Hepatocyte (in vitro differentiated cells): ENCODE measurements around the gene PEAK1. TPM values are rescaled to one million over a fixed set of nuclear protein-coding genes. Genes with fewer than 3 reads are reported as not detected.

Source experiments
- DNase-seq: peaks from one replicate; pipeline ENCODE4 v3.0.0-alpha.2; 2016; ENCODE audit warnings: low spot score
- H2AFZ ChIP-seq: fragments of 200-600 bp; sonication (generic); 2 replicates; pipeline ENCODE4 v1.6.0; 2016; ENCODE audit warnings: antibody characterized with exemption, mild to moderate bottlenecking
- H3K27ac ChIP-seq: fragments of 200-600 bp; sonication (generic); 2 replicates; pipeline ENCODE4 v1.5.1; 2016; ENCODE audit warnings: mild to moderate bottlenecking
- H3K27me3 ChIP-seq: fragments of 200-600 bp; sonication (generic); 2 replicates; pipeline ENCODE4 v1.6.1; 2016
- H3K36me3 ChIP-seq: fragments of 200-600 bp; sonication (generic); replicated peaks from 2 replicates; pipeline ENCODE4 v1.5.1; 2016; ENCODE audit warnings: low read depth; ENCODE audit not compliant: insufficient read depth
- H3K4me1 ChIP-seq: fragments of 200-600 bp; sonication (generic); 2 replicates; pipeline ENCODE4 v1.5.1; 2016; ENCODE audit warnings: mild to moderate bottlenecking, moderate library complexity; ENCODE audit not compliant: insufficient read depth
- H3K4me2 ChIP-seq: fragments of 200-600 bp; sonication (generic); 2 replicates; pipeline ENCODE4 v1.6.0; 2016
- H3K4me3 ChIP-seq: fragments of 200-600 bp; sonication (generic); 2 replicates; pipeline ENCODE4 v1.5.1; 2016; ENCODE audit warnings: mild to moderate bottlenecking
- H3K79me2 ChIP-seq: fragments of 200-600 bp; sonication (generic); 2 replicates; pipeline ENCODE4 v1.6.0; 2017; ENCODE audit warnings: mild to moderate bottlenecking
- H3K9me2 ChIP-seq: fragments of 200-600 bp; sonication (generic); replicated peaks from 2 replicates; pipeline ENCODE4 v1.6.0; 2017; ENCODE audit warnings: mild to moderate bottlenecking; ENCODE audit not compliant: insufficient read depth
- H3K9me3 ChIP-seq: fragments of 200-600 bp; sonication (generic); 2 replicates; pipeline ENCODE4 v1.5.1; 2016; ENCODE audit warnings: low read depth, mild to moderate bottlenecking
- H4K20me1 ChIP-seq: fragments of 200-600 bp; sonication (generic); 2 replicates; pipeline ENCODE4 v1.6.0; 2016; ENCODE audit warnings: mild to moderate bottlenecking; ENCODE audit not compliant: insufficient read depth, poor library complexity, severe bottlenecking
- EZH2 ChIP-seq: fragments of 200-600 bp; sonication (generic); IDR thresholded peaks from 2 replicates; pipeline ENCODE4 v1.6.1; 2016; ENCODE audit warnings: antibody characterized with exemption, mild to moderate bottlenecking, borderline replicate concordance
- EZH2phosphoT487 ChIP-seq: fragments of 200-600 bp; sonication (generic); IDR thresholded peaks from one replicate; pipeline ENCODE4 v1.6.1; 2018; ENCODE audit warnings: antibody characterized with exemption, mild to moderate bottlenecking, low read depth, moderate library complexity; ENCODE audit not compliant: unreplicated experiment, severe bottlenecking
- WGBS: methylation state at CpG from one replicate; pipeline ENCODE4 v1.1.6; 2016; ENCODE audit warnings: low lambda C conversion rate; ENCODE audit errors: missing lambda C conversion rate; 5-methylcytosine and 5-hydroxymethylcytosine counted together
- polyA plus RNA-seq: library from polyadenylated mRNA; unstranded; fragments of >200 nt; fragmentation: Nextera tagmentation; extraction: Ambion mirVana; gene quantifications from 2 replicates; pipeline ENCODE4 v1.2.1, GENCODE V29; 2016
- total RNA-seq: library from RNA; depleted of rRNA; stranded (reverse); fragments of >200 nt; gene quantifications from 2 replicates; pipeline ENCODE4 v1.2.3, GENCODE V29; 2014
- TF ChIP-seq, protein P1 (sequence below): fragments of 200-600 bp; sonication (generic); IDR thresholded peaks from 2 replicates; pipeline ENCODE4 v1.5.1; 2016; ENCODE audit warnings: antibody characterized with exemption, mild to moderate bottlenecking; ENCODE audit not compliant: poor library complexity

Gene PEAK1
- total and polyA plus RNA-seq, 2 experiments from 2014 or later = 8.1 to 27.1 TPM

DNA sequence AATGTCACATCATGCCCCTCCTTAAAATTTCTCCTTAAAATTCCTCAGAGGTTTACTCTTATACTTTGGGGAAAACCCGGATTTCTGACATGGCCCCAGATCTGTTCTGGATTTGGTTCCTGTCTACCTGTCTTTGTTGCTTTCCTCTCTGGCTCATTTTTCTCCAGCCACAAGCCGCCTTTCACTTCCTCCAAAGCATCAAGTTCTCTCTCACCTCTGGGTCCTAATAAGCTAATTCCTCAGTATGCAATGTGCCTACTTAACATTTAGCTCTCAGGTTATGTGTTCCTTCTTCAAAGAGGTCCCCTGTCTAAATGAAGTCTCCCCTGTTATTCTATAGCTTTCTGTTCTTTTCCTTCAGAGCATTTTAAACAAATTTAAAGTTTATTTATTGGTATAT lies 16.9 kb upstream of the PEAK1 start:
- Histone ChIP-seq H3K4me1 (no peaks in the 10 kb centered on the region), H3K36me3 (no peaks in the 10 kb centered on the region), H3K4me2 (no peak overlapping the region), H3K27ac (no peak overlapping the region), H3K9me3 (no peaks in the 10 kb centered on the region), H2AFZ (no peak overlapping the region), H3K79me2 (peaks cover 95% of the 10 kb centered on the region), H3K27me3 (no peaks in the 10 kb centered on the region), H3K9me2 (no peaks in the 10 kb centered on the region), H3K4me3 (no peak overlapping the region), H4K20me1 (peaks cover 26% of the 10 kb centered on the region)
- TF ChIP-seq EZH2phosphoT487 (no peak), EZH2 (no peak)
- TF ChIP-seq, protein P1, sequence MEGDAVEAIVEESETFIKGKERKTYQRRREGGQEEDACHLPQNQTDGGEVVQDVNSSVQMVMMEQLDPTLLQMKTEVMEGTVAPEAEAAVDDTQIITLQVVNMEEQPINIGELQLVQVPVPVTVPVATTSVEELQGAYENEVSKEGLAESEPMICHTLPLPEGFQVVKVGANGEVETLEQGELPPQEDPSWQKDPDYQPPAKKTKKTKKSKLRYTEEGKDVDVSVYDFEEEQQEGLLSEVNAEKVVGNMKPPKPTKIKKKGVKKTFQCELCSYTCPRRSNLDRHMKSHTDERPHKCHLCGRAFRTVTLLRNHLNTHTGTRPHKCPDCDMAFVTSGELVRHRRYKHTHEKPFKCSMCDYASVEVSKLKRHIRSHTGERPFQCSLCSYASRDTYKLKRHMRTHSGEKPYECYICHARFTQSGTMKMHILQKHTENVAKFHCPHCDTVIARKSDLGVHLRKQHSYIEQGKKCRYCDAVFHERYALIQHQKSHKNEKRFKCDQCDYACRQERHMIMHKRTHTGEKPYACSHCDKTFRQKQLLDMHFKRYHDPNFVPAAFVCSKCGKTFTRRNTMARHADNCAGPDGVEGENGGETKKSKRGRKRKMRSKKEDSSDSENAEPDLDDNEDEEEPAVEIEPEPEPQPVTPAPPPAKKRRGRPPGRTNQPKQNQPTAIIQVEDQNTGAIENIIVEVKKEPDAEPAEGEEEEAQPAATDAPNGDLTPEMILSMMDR = no peak
- 98% methylated on average over 2 of the region's 2 CpGs for WGBS
- DNase-seq = no peak

DNA sequence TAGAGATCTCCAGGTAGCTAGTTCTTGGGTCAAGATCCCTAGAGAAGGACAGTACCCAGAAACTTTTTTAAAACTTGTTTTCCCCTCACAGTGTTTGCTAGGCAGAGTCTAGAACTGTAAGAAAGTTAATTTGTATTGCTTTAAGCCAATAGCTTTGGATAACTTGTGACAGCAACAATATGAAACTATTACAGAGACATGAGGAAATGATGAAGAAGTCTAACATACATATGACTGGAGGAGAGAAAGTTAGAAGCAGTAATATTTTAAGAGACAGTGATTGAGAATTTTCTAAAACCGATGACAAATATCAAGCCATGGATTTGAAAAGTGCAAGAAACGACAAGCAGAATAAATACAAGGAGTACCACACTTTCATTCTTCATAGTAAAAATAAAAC lies 10.7 kb upstream of the PEAK1 start:
- Histone ChIP-seq H2AFZ (no peak overlapping the region), H3K79me2 (peaks cover 96% of the 10 kb centered on the region), H3K36me3 (no peaks in the 10 kb centered on the region), H3K9me3 (no peaks in the 10 kb centered on the region), H3K4me3 (no peak overlapping the region), H3K27ac (no peak overlapping the region), H4K20me1 (peaks cover 22% of the 10 kb centered on the region), H3K27me3 (no peaks in the 10 kb centered on the region), H3K4me2 (no peak overlapping the region), H3K9me2 (no peaks in the 10 kb centered on the region), H3K4me1 (no peaks in the 10 kb centered on the region)
- 98% methylated on average over 2 of the region's 2 CpGs for WGBS
- TF ChIP-seq, protein P1 = no peak
- no peak for TF ChIP-seq EZH2phosphoT487
- TF ChIP-seq EZH2 = no peak
- no peak for DNase-seq

DNA sequence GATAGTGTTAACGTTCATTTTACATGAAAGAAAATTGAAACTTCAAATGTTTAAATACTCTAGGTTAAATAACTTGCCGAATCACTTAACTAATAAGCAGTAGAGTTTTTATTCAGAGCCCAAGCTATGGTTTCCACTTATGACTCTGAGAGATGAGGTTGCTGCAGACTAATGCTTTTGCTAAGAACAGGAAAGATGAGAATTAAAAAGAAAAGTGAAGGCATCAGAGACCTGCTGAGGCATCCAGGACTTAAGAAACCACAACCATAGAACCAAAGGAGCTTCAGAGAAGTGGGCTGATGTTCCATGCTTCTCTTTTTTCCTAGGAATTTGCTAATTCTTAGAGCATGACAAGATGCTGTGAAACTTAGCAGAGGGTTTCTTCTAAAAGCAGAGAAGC lies 10.3 kb upstream of the PEAK1 start:
- H3K4me3 ChIP-seq = no peak overlapping the region
- no peak overlapping the region for H2AFZ ChIP-seq
- TF ChIP-seq EZH2 = no peak
- TF ChIP-seq, protein P1 = no peak
- no peak for TF ChIP-seq EZH2phosphoT487
- H3K4me1 ChIP-seq = no peaks in the 10 kb centered on the region
- no peaks in the 10 kb centered on the region for H3K36me3 ChIP-seq
- peaks cover 22% of the 10 kb centered on the region for H4K20me1 ChIP-seq
- peaks cover 96% of the 10 kb centered on the region for H3K79me2 ChIP-seq
- H3K27ac ChIP-seq = no peak overlapping the region
- H3K4me2 ChIP-seq = no peak overlapping the region
- WGBS = 93% methylated on average over 2 of the region's 2 CpGs
- DNase-seq = no peak
- no peaks in the 10 kb centered on the region for H3K9me2 ChIP-seq
- H3K27me3 ChIP-seq = no peaks in the 10 kb centered on the region
- no peaks in the 10 kb centered on the region for H3K9me3 ChIP-seq

DNA sequence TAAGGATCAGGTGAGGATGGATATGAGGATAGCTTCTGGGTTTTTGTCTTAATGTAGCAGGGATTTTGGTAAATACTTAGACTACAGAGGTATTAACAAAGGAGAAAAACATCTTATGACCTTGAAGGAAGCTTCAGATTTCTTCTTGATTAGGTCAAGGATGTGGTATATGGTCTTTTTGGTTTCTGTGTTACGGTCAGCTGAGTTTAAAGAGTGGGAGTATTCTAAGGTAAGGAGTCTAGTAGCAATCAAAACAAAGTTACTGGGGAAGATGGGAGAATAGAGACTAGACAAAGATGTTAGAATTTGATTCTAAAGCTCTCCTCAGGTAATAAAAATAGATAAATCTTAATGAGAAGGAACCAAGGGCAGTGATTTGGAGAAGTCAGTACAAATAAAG lies 7.0 kb upstream of the PEAK1 start:
- Histone ChIP-seq H3K4me3 (no peak overlapping the region), H3K9me3 (no peaks in the 10 kb centered on the region), H3K27me3 (no peaks in the 10 kb centered on the region), H3K27ac (no peak overlapping the region), H3K36me3 (no peaks in the 10 kb centered on the region), H3K4me1 (no peaks in the 10 kb centered on the region), H3K4me2 (no peak overlapping the region), H4K20me1 (peaks cover 35% of the 10 kb centered on the region), H3K9me2 (no peaks in the 10 kb centered on the region), H3K79me2 (peaks cover 100% of the 10 kb centered on the region), H2AFZ (no peak overlapping the region)
- WGBS = 100% methylated on average over 1 of the region's 1 CpG
- DNase-seq = no peak
- no peak for TF ChIP-seq EZH2
- TF ChIP-seq, protein P1 = no peak
- TF ChIP-seq EZH2phosphoT487 = no peak
